ENCODE measurements around the gene JMJD1C.
"Not testable (repeated sequence)": the region's sequence is repeated elsewhere in the genome, so short reads cannot be mapped to it uniquely, and the experiment has no call there.

Gene JMJD1C

DNA sequence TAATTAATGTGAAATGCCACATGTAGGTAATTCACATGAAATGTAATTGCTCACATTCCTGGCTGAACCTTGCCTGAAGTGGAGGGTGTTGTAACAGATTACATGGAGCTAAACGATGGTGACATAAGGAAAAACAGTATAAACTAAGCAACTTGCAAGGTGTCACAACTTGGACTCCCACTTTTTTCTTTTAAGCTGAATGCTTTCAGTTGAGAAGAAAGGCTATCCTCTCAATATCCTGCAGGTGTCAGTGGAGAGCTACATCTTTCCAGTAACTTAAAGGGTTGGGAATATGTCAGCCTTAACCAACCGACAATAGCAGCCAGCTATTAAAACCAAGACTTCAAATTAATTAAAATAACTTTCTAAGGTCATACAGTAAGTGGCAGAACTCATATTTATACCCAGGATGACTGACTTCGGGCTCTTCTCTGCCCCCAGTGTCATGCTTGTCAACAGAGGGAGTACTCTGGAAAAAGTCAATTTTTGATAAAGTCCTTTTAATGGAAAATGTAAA lies 299.0 kb downstream of the JMJD1C start:
- Histone ChIP-seq H3K4me3 (no peak overlapping the region), H3K27ac (no peak overlapping the region)

GRCh38 chr10:63165249-63165648 lies 300.5 kb downstream of the JMJD1C start:
- Histone ChIP-seq H3K4me3 (no peak overlapping the region), H3K27ac (peak overlapping the region in 1 of 21 experiments; percentile 2)

GRCh38 chr10:63164166-63164623 lies 301.6 kb downstream of the JMJD1C start:
- Histone ChIP-seq H3K4me3 (no peak overlapping the region), H3K27ac (peak overlapping the region in 1 of 21 experiments; percentile 2)

DNA sequence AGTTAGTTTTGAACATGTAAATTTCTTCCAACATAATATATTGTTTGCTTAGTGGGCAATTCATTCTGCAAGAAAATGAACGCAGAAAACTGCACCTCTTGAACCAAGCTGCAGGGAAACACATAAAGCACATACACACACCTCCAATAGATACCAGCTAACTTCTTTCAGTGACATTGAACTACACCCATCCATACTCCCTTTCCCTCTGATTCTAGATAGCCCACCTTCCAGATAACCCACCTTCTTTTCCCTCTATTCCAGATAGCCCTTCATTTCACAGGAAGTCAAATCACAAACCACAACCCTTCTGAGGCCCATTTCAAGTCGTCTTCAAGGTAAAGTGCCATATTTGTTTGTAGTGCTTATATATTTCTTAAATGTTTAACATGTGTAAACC lies 304.2 kb downstream of the JMJD1C start:
- H3K4me3 ChIP-seq, result no peak overlapping the region
- no peak overlapping the region for H3K27ac ChIP-seq

DNA sequence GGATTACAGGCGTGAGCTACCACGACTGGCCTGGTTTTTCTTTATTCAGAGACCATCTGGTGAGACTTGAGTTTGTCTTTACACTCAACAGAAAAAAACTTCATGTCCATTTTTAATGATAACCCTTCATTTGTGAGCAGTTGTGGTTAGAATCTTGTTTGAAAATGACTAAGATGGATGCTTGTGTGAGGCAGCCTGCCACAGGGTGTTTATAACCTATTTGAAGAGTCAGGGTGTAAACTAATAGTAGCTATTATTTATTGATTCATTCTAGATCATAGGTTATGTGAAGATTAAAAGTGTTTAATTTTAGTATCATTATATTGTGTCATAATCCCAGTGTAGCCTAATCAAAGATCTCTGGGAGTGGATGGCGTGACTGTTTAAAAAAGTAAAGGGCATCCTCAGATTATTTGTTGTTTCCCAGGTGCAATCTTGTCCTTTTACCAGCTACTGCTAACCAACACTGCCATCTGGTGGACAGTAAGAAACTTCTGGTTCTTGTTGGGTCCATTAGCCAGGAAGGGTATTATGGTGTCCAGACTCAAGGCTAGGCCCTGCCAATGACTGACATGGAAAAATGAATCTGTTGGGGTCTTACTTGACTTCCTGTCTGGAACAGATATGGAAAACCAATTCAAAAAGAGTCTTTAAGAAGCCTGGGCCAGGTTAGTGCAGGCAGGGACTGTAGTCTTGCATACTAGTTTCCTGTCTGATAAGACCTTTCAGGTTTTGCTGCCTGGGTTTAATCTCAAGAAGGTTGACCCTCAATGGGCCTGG lies 307.7 kb downstream of the JMJD1C start:
- Histone ChIP-seq H3K27ac (no peak overlapping the region), H3K4me3 (no peak overlapping the region)

GRCh38 chr10:63156236-63156635 lies 309.5 kb downstream of the JMJD1C start:
- H3K27ac ChIP-seq, result peak overlapping the region in 2 of 21 experiments; percentile 3 to 24

GRCh38 chr10:63155388-63156020 lies 310.3 kb downstream of the JMJD1C start:
- no peak overlapping the region for H3K27ac ChIP-seq
- no peak overlapping the region for H3K4me3 ChIP-seq

More at GRCh38 chr10:63156236-63156635, 309.5 kb downstream of the JMJD1C start:
- H3K4me3 ChIP-seq, result no peak overlapping the region

- Histone ChIP-seq H3K27ac (no peak overlapping the region), H3K4me3 (no peak overlapping the region)
Observed at GRCh38 chr10:63154546-63155387, 311.0 kb downstream of the JMJD1C start.

GRCh38 chr10:63153868-63154545 lies 311.8 kb downstream of the JMJD1C start:
- not testable (repeated sequence) for H3K4me3 ChIP-seq, H3K27ac ChIP-seq

DNA sequence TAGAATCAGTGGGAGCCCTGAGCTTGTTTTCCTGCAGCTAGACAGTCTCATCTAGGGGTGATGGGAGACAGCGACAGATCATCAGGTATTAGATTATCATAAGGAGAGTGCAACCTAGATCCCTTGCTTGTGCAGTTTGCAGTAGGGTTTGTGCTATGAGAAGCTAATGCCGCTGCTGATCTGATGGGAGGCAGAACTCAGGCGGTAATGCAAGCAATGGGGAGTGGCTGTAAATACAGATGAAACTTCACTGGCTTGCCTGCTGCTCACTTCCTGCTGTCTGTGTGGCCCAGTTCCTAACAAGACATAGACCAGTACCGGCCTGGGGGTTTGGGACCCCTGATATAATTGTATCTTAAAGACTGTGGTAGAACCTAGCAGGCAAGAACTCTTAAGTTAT lies 315.0 kb downstream of the JMJD1C start:
- no peak overlapping the region for H3K4me3 ChIP-seq

GRCh38 chr10:63146503-63146902 lies 319.3 kb downstream of the JMJD1C start:
- H3K27ac ChIP-seq, result no peak overlapping the region
- H3K4me3 ChIP-seq, result no peak overlapping the region

More for the DNA sequence above, 315.0 kb downstream of the JMJD1C start:
- H3K27ac ChIP-seq, result no peak overlapping the region

DNA sequence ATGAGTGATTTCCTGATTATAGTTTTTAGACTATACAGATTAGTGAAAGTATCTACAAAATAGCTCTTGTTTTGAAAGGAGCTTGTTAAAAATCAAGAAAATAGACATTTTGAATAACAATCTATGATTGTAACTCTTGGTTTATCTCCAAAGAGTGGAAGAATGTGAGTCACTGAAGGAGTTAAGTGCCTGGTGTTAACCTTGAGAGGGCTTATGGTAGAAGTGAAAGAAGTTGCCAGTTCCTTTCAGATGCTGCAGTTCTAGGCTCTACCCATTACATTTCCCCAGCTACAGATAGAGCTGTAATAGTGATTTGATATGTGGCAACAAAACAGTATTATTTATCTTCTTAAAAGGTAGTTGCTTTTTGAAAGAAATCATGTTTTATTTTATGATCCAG lies 320.0 kb downstream of the JMJD1C start:
- Histone ChIP-seq H3K4me3 (no peak overlapping the region), H3K27ac (no peak overlapping the region)

DNA sequence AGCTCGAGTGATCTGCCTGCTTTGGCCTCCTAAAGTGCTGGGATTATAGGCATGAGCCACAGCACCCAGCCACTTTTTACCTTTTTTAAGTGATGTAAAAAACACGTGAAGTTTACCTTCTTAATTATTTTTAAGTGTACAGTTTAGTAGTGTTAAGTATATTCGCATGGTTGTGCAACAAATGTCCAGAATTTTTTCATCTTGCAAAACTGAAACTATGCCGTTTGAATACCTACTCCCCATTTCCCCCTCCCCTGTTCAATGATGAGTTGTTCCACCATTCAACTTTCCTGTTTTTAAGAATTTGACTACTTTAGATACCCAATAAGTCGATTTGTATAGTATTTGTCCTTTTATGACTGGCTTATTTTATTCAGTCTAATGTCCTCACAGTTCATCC lies 321.8 kb downstream of the JMJD1C start:
- H3K4me3 ChIP-seq, result no peak overlapping the region
- no peak overlapping the region for H3K27ac ChIP-seq

DNA sequence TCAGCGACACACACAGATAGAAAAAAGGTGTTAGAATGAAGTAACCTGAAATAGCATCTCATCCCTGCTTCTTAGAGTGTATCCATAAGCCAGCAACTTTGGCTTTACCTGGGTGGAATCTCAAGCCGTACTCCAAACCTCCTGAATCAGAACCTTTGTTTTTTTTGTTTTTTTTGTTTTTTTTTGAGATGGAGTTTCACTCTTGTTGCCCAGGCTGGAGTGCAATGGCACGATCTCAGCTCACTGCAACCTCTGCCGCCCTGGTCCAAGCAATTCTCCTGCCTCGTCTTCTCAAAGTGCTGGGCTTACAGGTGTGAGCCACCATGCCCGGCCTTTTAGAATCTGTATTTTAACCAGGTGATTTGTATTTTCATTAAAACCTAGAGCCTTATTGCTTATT lies 323.6 kb downstream of the JMJD1C start:
- H3K27ac ChIP-seq, result no peak overlapping the region
- H3K4me3 ChIP-seq, result no peak overlapping the region

DNA sequence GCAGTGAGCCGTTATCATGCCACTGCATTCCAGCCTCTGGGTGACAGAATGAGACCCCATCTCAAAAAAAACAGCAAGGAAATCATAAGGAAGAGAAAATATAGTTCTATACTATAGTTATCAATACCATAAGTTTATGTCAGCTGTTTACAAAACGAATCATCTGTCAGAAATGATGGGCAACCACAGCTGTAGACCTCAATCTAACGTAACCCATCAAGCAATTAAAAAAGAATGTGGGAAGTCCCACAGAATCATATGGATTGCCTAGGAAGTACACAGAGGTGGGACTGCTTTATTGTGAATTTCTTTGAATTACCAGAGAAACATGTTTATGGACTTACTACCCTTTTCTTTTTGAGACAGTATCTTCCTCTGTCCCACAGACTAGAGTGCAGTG lies 325.7 kb downstream of the JMJD1C start:
- no peak overlapping the region for H3K4me3 ChIP-seq
- peak overlapping the region in 1 of 21 experiments; percentile 7 for H3K27ac ChIP-seq

DNA sequence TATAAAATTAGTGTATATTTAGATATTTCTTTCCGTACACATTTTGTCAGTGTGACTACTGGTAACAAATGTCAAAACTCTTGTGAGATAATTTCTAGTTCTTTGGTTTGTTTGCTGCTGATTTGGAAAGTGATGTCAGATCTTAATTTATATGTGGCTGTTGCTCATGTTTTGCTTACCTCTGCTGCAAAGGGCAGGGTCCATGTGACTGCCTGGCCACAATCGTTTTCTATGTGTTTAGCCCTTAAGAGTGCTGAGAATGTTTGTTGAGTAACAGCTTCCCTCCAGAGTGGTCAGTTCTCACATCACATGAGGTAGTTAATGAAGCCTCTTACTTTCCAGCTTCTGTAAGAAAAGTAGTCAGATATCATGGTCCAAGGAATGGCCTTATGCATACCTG lies 328.5 kb downstream of the JMJD1C start:
- H3K4me3 ChIP-seq, result no peak overlapping the region
- H3K27ac ChIP-seq, result peak overlapping the region in 1 of 21 experiments; percentile 21

GRCh38 chr10:63133821-63134557 lies 331.8 kb downstream of the JMJD1C start:
- peak overlapping the region; percentile 70 to 97 (median 90) for H3K4me3 ChIP-seq
- H3K27ac ChIP-seq, result peak overlapping the region; percentile 89 to 100 (median 96)

DNA sequence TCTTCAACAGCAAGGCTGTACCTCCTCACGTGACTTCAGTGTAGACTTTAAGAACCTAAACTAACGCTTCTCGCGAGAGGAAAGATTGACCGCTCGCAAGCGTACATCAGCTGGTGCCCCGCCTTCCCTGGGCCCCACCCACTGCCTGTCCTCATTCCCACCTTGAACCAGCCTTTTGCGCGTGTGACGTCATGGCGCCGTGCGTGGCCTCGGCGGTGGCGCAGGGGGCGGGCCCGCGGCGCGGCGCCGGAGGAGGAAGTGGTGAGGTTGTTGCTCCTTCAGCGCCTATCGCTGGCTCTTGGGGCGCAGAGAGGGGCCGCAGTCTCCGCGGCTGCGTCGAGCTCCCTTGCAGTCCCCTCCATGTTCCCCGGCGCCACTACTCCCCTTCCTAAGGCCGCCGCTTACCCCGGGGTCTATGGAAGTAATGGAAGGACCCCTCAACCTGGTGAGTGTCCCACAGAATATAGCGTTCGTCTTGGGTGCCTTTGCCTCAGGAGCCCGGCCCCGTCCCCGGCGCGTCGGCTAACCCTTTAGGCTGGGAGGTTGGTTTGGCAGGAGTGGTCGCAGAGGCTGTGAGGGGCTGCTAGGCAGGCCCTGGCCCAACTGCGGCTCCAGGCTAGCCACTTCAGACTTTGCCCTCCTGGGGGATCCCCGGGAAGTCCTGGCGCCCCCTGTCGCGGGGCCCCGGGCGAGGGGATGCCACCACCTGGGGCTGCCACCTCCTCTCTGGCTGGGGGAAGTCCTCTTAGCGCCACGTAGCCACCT lies 332.5 kb downstream of the JMJD1C start, which contains the start of gene NRBF2:
Gene NRBF2 (plus strand): TSS at position 273 of the 765 bp plus-strand sequence. CDS start 143 bp downstream, at position 416.
- Histone ChIP-seq H3K4me3 (peak within 1 kb of the TSS; percentile 70 to 97 (median 90)), H3K27ac (peak within 1 kb of the TSS; percentile 89 to 100 (median 96))

Measured in skin epidermis (tissue), 12 donors.